PC-9 (cell line): ENCODE results near the gene NYAP1.

Experiments
- CTCF ChIP-seq: fragments of 200-600 bp; sonication (generic); conservative IDR thresholded peaks from 2 replicates; pipeline ENCODE4 v1.6.1; 2017; ENCODE audit warnings: mixed run types, antibody characterized with exemption, mild to moderate bottlenecking, moderate library complexity
- EZH2 ChIP-seq: fragments of 200-600 bp; sonication (generic); IDR thresholded peaks from 2 replicates; pipeline ENCODE4 v1.8.0; 2017; ENCODE audit warnings: antibody characterized with exemption, low read depth

GRCh38 chr7:100491192-100491578 is 7.5 kb downstream of the NYAP1 start:
- TF ChIP-seq CTCF: no peak
- TF ChIP-seq EZH2: no peak
